HG02840 (cell line): ENCODE measurements around the gene FAAH.
"Not testable (repeated sequence)": the region's sequence is repeated elsewhere in the genome, so short reads cannot be mapped to it uniquely, and the experiment has no call there.

ENCODE experiments used
- ATAC-seq: cut with Tn5 transposase; IDR thresholded peaks from one replicate; pipeline ENCODE4 v1.9.1; 2021; ENCODE audit warnings: mild to moderate bottlenecking, moderate library complexity, moderate number of reproducible peaks; ENCODE audit not compliant: unreplicated experiment, low FRiP score

FAAH gene

GRCh38 chr1:46394108-46394871, at the start of gene FAAH:
TSS of gene FAAH (plus strand) at chr1:46394317. CDS start at chr1:46394349, 32 bp downstream.
- ATAC-seq, result no peak

GRCh38 chr1:46344481-46344880, 49.6 kb upstream of the FAAH start:
- ATAC-seq, result no peak

GRCh38 chr1:46345281-46345680, 48.8 kb upstream of the FAAH start:
- no peak for ATAC-seq

- no peak for ATAC-seq
Measured at GRCh38 chr1:46352363-46352762, 41.8 kb upstream of the FAAH start.

- ATAC-seq, result not testable (repeated sequence)
Measured at GRCh38 chr1:46355920-46356319, 38.2 kb upstream of the FAAH start.

GRCh38 chr1:46362158-46362557, 32.0 kb upstream of the FAAH start:
- ATAC-seq, result no peak

- no peak for ATAC-seq
Measured at GRCh38 chr1:46363121-46363520, 31.0 kb upstream of the FAAH start.

- ATAC-seq, result no peak
Measured at GRCh38 chr1:46364612-46365011, 29.5 kb upstream of the FAAH start.

GRCh38 chr1:46365796-46366195, 28.3 kb upstream of the FAAH start:
- not testable (repeated sequence) for ATAC-seq

- no peak for ATAC-seq
Measured at GRCh38 chr1:46367072-46367471, 27.0 kb upstream of the FAAH start.

- ATAC-seq, result not testable (repeated sequence)
Measured at GRCh38 chr1:46367701-46368100, 26.4 kb upstream of the FAAH start.

- no peak for ATAC-seq
Measured at GRCh38 chr1:46368791-46369190, 25.3 kb upstream of the FAAH start.

GRCh38 chr1:46369542-46370213, 24.4 kb upstream of the FAAH start:
- ATAC-seq, result no peak

- ATAC-seq, result no peak
Measured at GRCh38 chr1:46370214-46370633, 23.9 kb upstream of the FAAH start.

- no peak for ATAC-seq
Measured at GRCh38 chr1:46372431-46372830, 21.7 kb upstream of the FAAH start.

GRCh38 chr1:46379996-46380395, 14.1 kb upstream of the FAAH start:
- no peak for ATAC-seq

GRCh38 chr1:46380508-46380907, 13.6 kb upstream of the FAAH start:
- ATAC-seq, result no peak

- ATAC-seq, result no peak
Measured at GRCh38 chr1:46393510-46393909, 607 bp upstream of the FAAH start.

- no peak for ATAC-seq
Measured at GRCh38 chr1:46394872-46395465, 852 bp downstream of the FAAH start.

GRCh38 chr1:46396441-46397398, 2.6 kb downstream of the FAAH start:
- ATAC-seq, result no peak
